Lower leg skin (tissue), 4 donors: ENCODE data around the gene CRY2. TPM values are rescaled to one million over a fixed set of nuclear protein-coding genes. Genes with fewer than 3 reads are reported as not detected.
A peak's percentile ranks its signal among the peaks of the same experiment; 100 is the strongest.
"Not testable (repeated sequence)": the region's sequence is repeated elsewhere in the genome, so short reads cannot be mapped to it uniquely, and the experiment has no call there.

Experiments
- DNase-seq, 2 donors: peaks; one replicate each; pipeline ENCODE4 v3.0.0-alpha.2; 2019; ENCODE audit warnings: low spot score in 2 of 2
- H3K4me3 ChIP-seq: fragments of 200-600 bp; sonication (generic); 2 replicates; pipeline ENCODE4 v1.5.1; 2017; ENCODE audit warnings: mild to moderate bottlenecking, low read depth; ENCODE audit not compliant: poor library complexity, severe bottlenecking
- POLR2A ChIP-seq, 2 donors: fragments of 450-650 bp; IDR thresholded peaks; one replicate each; pipeline ENCODE4 v1.6.1; 2016 to 2017; ENCODE audit warnings: antibody characterized with exemption in 2 of 2, mild to moderate bottlenecking in 1 of 2, moderate library complexity in 1 of 2
- WGBS, 2 donors: methylation state at CpG; one replicate each; pipeline ENCODE4 v1.1.5; 2018; 5-methylcytosine and 5-hydroxymethylcytosine counted together
- intact Hi-C: fragments of 100-400 bp; cut with DNase I; formaldehyde crosslinking; loops from one replicate; pipeline ENCODE4 v1.15.0; 2023; ENCODE audit warnings: low total_unique reads
- total RNA-seq, 4 donors: library from RNA; depleted of rRNA; stranded (reverse); fragments of >200 nt; gene quantifications; one replicate each; pipeline ENCODE4 v1.1.0, GENCODE V29; 2016
- TF ChIP-seq, protein P1 (sequence below), 3 donors: fragments of 450-650 bp; IDR thresholded peaks; one replicate each; pipeline ENCODE4 v1.5.1; 2016; ENCODE audit warnings: antibody characterized with exemption in 3 of 3, mild to moderate bottlenecking in 3 of 3, moderate library complexity in 2 of 3

The CRY2 gene
- total RNA-seq, 4 donors from 2014 or later = 59.6 to 92.1 (median 70.1) TPM

DNA sequence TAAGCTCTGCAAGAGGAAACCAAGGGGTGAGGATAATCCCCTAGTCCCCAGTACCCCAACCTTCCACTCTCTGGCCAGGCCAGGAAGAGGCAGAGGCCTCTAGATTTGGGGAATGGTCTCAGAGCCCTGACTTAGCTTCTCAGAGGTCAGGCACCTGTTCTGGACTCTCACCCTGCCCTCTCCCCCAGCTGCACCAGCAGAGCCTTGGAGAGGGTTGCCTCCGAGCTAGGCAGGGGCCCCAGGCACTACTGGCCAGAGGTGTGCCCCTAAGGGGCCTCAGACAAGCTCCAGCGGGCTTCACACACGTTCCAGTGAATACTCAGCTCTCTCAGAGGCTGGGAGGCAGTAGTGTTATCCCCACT is 51.8 kb downstream of the CRY2 start:
- no peak for DNase-seq
- no peak overlapping the region for H3K4me3 ChIP-seq
- intact Hi-C loops = no loop called here
- no peak for TF ChIP-seq POLR2A (IDR thresholded peaks at IDR 0.05)
- TF ChIP-seq, protein P1, sequence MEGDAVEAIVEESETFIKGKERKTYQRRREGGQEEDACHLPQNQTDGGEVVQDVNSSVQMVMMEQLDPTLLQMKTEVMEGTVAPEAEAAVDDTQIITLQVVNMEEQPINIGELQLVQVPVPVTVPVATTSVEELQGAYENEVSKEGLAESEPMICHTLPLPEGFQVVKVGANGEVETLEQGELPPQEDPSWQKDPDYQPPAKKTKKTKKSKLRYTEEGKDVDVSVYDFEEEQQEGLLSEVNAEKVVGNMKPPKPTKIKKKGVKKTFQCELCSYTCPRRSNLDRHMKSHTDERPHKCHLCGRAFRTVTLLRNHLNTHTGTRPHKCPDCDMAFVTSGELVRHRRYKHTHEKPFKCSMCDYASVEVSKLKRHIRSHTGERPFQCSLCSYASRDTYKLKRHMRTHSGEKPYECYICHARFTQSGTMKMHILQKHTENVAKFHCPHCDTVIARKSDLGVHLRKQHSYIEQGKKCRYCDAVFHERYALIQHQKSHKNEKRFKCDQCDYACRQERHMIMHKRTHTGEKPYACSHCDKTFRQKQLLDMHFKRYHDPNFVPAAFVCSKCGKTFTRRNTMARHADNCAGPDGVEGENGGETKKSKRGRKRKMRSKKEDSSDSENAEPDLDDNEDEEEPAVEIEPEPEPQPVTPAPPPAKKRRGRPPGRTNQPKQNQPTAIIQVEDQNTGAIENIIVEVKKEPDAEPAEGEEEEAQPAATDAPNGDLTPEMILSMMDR (IDR thresholded peaks at IDR 0.05) = no peak
- WGBS, 2 donors = 21 to 30% methylated on average over 3 of the region's 3 CpGs

DNA sequence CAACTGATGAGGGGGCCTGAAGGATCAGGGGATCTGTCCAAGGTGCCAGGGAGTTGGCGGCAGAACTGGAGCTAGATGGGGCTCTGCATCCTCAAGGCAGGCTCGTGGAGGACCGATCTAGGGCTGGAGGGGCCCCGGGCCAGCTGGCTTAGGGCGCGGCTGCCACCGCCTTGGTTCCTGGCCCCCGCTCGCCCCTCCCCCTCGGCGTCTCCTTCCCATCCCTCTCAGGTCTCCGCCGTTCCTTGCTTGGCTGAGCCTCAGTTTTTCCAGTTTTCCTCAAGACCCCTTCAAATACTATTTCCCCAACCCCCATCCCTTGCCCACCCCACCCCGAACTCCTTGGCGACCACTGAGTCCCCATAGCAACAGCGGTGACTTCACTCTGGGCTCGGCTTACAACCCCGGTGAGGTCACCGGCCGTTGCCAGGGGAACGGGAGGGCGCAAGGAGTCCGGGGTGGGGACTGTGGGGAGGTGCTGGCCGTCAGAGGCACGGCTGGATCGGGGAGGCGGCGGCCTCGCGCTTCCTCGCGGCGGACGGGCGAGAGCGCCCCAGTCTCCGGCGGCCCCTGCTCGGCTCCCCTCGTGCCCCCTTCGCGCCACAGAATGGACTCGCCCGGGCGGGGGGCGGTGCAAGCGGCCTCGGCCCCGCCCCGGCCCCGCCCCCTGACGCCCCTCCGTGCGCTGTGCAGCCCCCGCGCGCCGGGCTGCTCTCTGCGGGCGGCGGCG is 52.3 kb downstream of the CRY2 start:
- H3K4me3 ChIP-seq = peak overlapping the region; percentile 10
- DNase-seq = peak; percentile 57 to 93
- no peak for TF ChIP-seq POLR2A (IDR thresholded peaks at IDR 0.05)
- TF ChIP-seq, protein P1 (IDR thresholded peaks at IDR 0.05) = no peak
- 2% methylated on average over 26 to 30 of the region's 62 CpGs for WGBS, 2 donors
- intact Hi-C loops = no loop called here

DNA sequence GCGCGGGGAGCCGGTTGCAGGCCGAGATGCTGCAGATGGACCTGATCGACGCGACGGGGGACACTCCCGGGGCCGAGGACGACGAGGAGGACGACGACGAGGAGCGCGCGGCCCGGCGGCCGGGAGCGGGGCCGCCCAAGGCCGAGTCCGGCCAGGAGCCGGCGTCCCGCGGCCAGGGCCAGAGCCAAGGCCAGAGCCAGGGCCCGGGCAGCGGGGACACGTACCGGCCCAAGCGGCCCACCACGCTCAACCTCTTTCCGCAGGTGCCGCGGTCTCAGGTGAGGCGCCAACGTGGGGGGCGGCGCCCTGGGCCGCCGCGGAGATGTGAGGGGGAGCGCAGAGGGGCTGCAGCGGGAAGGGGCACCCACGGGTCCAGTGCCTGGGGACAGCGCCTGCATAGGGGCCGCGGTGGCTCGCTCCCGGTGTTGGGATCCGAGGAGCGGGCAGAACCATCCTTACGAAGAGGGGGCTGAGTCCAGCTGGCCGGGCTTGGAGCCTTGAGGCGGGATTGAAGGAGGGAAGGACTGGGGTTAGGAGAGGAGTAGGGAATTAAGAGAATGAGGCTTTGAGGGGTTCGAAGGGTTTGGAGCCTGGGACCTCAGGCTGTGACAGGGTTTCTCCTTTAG is 53.0 kb downstream of the CRY2 start:
- H3K4me3 ChIP-seq = peak overlapping the region; percentile 10
- WGBS, 2 donors = 4 to 9% methylated on average over 14 to 20 of the region's 59 CpGs
- intact Hi-C loops, DNase-seq: not testable (repeated sequence)

DNA sequence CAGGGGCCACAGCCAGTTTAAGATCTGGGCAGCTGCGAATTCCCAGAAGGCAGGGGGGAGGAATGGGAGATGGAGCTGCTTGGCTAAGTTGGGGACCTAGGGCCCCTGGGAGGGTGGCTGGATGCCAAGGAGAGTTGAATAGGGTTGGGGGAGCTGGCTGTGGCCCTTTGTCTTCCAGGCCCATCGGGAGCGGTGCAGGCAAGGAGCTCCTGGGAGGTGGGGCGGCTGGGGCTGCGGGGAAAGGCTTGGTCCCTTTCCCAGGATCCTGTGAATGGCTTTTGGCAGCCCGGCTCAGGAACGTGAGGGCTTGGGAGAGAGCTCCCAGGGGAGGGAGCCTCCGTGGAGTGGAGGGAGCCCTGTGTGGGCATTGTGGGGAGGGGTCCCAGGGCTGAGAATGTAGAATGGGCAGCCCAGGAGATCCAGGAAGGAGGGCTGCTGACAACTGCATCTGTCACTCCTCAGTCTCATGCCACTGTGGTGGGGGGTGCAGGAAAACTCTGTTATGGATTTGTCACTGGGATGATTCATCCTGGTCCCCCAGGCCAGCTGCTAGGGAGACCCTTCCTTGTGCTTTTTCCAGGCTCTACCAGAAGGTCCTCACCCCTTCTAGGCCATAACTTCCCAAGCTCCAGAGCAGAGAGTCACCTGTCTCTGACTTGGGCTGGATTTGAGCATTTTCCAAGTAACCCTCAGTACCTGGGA is 53.8 kb downstream of the CRY2 start:
- intact Hi-C loops = no loop called here
- DNase-seq = no peak
- WGBS, 2 donors = 16 to 17% methylated on average over 8 of the region's 8 CpGs
- H3K4me3 ChIP-seq = no peak overlapping the region
- no peak for TF ChIP-seq POLR2A (IDR thresholded peaks at IDR 0.05)
- TF ChIP-seq, protein P1 (IDR thresholded peaks at IDR 0.05) = no peak

DNA sequence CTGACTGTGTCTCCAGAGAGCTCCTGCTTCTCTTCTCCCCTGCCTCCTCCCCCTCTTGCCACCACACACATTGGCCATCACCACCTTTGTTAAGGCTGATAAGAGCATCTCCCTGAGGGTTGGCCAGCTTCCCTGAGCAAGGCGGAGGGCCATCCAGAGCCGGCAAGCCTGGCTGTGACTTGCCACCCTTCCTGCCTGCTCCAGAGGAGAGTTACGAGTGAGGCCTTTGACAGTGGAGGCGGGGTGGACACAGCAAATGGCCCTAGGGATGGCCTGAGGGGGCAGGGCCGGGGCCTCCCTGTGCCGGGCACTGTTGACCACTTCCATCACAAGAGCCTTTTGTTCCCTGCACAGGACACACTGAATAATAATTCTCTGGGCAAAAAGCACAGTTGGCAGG is 54.4 kb downstream of the CRY2 start:
- no peak overlapping the region for H3K4me3 ChIP-seq
- DNase-seq = no peak
- intact Hi-C loops = no loop called here
- 25 to 69% methylated on average over 2 to 6 of the region's 6 CpGs for WGBS, 2 donors
- no peak for TF ChIP-seq POLR2A (IDR thresholded peaks at IDR 0.05)
- TF ChIP-seq, protein P1 (IDR thresholded peaks at IDR 0.05) = no peak
